HL-60 (cell line): ENCODE results near the gene KCTD5.

Experiments used
- GABPA ChIP-seq: IDR thresholded peaks from 2 replicates; pipeline ENCODE4 v1.6.1; 2012; ENCODE audit warnings: low read depth
- SPI1 ChIP-seq: IDR thresholded peaks from 2 replicates; pipeline ENCODE4 v1.6.1; 2012; ENCODE audit warnings: low read depth, mild to moderate bottlenecking, borderline replicate concordance
- TF ChIP-seq, protein P1 (sequence below): IDR thresholded peaks from 2 replicates; pipeline ENCODE4 v1.6.1; 2012; ENCODE audit warnings: low read depth; ENCODE audit not compliant: insufficient replicate concordance
- TF ChIP-seq, protein P2 (sequence below): IDR thresholded peaks from one replicate; pipeline ENCODE4 v1.5.1; 2011; ENCODE audit warnings: low read length, control low read depth, inconsistent platforms; ENCODE audit not compliant: insufficient read depth

DNA sequence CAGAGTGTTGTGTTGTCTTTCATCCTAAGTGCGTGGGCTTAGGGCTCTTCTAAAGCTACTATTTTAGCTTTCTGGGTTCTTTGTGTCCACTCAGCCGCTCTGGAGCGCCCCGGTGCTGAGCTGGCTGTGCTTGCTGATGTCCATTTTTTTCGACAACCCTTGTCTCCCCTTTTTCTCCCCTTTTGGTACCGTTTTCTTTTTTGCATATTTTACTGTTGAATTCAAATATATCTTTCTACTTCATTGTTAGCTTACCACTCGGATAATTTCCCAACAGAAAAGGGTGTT, 71.4 kb downstream of the KCTD5 start:
- TF ChIP-seq, protein P1, sequence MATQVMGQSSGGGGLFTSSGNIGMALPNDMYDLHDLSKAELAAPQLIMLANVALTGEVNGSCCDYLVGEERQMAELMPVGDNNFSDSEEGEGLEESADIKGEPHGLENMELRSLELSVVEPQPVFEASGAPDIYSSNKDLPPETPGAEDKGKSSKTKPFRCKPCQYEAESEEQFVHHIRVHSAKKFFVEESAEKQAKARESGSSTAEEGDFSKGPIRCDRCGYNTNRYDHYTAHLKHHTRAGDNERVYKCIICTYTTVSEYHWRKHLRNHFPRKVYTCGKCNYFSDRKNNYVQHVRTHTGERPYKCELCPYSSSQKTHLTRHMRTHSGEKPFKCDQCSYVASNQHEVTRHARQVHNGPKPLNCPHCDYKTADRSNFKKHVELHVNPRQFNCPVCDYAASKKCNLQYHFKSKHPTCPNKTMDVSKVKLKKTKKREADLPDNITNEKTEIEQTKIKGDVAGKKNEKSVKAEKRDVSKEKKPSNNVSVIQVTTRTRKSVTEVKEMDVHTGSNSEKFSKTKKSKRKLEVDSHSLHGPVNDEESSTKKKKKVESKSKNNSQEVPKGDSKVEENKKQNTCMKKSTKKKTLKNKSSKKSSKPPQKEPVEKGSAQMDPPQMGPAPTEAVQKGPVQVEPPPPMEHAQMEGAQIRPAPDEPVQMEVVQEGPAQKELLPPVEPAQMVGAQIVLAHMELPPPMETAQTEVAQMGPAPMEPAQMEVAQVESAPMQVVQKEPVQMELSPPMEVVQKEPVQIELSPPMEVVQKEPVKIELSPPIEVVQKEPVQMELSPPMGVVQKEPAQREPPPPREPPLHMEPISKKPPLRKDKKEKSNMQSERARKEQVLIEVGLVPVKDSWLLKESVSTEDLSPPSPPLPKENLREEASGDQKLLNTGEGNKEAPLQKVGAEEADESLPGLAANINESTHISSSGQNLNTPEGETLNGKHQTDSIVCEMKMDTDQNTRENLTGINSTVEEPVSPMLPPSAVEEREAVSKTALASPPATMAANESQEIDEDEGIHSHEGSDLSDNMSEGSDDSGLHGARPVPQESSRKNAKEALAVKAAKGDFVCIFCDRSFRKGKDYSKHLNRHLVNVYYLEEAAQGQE = no peak
- TF ChIP-seq, protein P2, sequence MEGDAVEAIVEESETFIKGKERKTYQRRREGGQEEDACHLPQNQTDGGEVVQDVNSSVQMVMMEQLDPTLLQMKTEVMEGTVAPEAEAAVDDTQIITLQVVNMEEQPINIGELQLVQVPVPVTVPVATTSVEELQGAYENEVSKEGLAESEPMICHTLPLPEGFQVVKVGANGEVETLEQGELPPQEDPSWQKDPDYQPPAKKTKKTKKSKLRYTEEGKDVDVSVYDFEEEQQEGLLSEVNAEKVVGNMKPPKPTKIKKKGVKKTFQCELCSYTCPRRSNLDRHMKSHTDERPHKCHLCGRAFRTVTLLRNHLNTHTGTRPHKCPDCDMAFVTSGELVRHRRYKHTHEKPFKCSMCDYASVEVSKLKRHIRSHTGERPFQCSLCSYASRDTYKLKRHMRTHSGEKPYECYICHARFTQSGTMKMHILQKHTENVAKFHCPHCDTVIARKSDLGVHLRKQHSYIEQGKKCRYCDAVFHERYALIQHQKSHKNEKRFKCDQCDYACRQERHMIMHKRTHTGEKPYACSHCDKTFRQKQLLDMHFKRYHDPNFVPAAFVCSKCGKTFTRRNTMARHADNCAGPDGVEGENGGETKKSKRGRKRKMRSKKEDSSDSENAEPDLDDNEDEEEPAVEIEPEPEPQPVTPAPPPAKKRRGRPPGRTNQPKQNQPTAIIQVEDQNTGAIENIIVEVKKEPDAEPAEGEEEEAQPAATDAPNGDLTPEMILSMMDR = no peak
- TF ChIP-seq SPI1 (no peak), GABPA (no peak)
